OCI-LY3 (cell line): Measurements from ENCODE around the gene PTPN11.
"Not testable (repeated sequence)": the region's sequence is repeated elsewhere in the genome, so short reads cannot be mapped to it uniquely, and the experiment has no call there.

Experiments used
- H2AFZ ChIP-seq: fragments of 200-600, 300-600 bp; shearing (Covaris generic); 2 replicates; pipeline ENCODE4 v1.6.0; 2014; ENCODE audit warnings: antibody characterized with exemption, low read depth, low read length
- H3K27ac ChIP-seq: fragments of 200-600, 300-600 bp; sonication (generic); 2 replicates; pipeline ENCODE4 v1.5.1; 2014; ENCODE audit warnings: mild to moderate bottlenecking, low read length, moderate library complexity, mixed read lengths
- H3K27me3 ChIP-seq: fragments of 200-600, 300-600 bp; sonication (generic); 2 replicates; pipeline ENCODE4 v1.6.1; 2014; ENCODE audit warnings: low read depth, low read length, mixed read lengths
- H3K36me3 ChIP-seq: fragments of 200-600, 300-600 bp; sonication (generic); replicated peaks from 2 replicates; pipeline ENCODE3; 2014; ENCODE audit warnings: low read depth, low read length, mixed read lengths
- H3K4me1 ChIP-seq: fragments of 300-600, 200-600 bp; sonication (generic); 2 replicates; pipeline ENCODE4 v1.6.1; 2014; ENCODE audit warnings: low read length, mixed read lengths
- H3K4me2 ChIP-seq: fragments of 200-600, 300-600 bp; sonication (generic); 2 replicates; pipeline ENCODE4 v1.6.1; 2014; ENCODE audit warnings: low read length, mixed read lengths
- H3K4me3 ChIP-seq: fragments of 300-600, 200-600 bp; sonication (generic); 2 replicates; pipeline ENCODE4 v1.5.1; 2014; ENCODE audit warnings: antibody characterized with exemption, mild to moderate bottlenecking, low read length, moderate library complexity
- H3K79me2 ChIP-seq: fragments of 300-600, 200-600 bp; shearing (Covaris generic); 2 replicates; pipeline ENCODE4 v1.6.1; 2014; ENCODE audit warnings: mild to moderate bottlenecking, low read length, mixed read lengths
- H3K9ac ChIP-seq: fragments of 300-600, 200-600 bp; shearing (Covaris generic); 2 replicates; pipeline ENCODE4 v1.6.0; 2014; ENCODE audit warnings: mild to moderate bottlenecking, low read length, moderate library complexity
- H3K9me3 ChIP-seq: fragments of 200-600, 300-600 bp; shearing (Covaris generic); 2 replicates; pipeline ENCODE4 v1.6.1; 2014; ENCODE audit warnings: low read length, mixed read lengths; ENCODE audit not compliant: insufficient read depth
- H4K20me1 ChIP-seq: fragments of 200-600, 300-600 bp; sonication (generic); 2 replicates; pipeline ENCODE4 v1.6.1; 2016; ENCODE audit warnings: low read length, mixed read lengths; ENCODE audit not compliant: insufficient read depth
- EZH2phosphoT487 ChIP-seq: fragments of 200-600 bp; shearing (Covaris generic); IDR thresholded peaks from 2 replicates; pipeline ENCODE4 v1.6.1; 2018; ENCODE audit warnings: antibody characterized with exemption, mixed run types, low read depth
- TF ChIP-seq, protein P1 (sequence below): fragments of 200-600, 300-600 bp; sonication (generic); IDR thresholded peaks from 2 replicates; pipeline ENCODE4 v1.5.1; 2014; ENCODE audit warnings: antibody characterized with exemption, low read length, low read depth

Gene PTPN11

DNA sequence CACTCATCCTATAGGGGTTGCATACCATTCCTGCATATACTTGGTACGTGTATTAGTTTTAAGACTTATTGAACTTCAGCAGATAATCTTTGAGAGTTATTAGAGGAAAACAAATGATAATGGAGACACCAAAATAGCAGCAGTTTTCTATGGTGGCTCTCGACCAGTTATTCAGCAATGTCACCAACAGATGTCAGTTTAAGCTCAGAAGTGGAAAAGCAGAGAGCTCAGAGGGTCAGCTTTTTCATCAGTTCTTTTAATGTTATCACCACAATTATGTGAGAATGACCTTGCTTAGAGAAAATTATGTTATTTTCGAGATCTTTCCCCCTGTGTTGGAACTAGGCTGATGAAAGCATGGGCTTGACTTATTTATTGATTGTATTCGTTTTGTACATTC, 32.0 kb downstream of the PTPN11 start:
- Histone ChIP-seq H3K36me3 (peaks cover 18% of the 10 kb centered on the region), H3K4me3 (no peak overlapping the region), H3K4me2 (no peak overlapping the region), H3K27ac (no peak overlapping the region), H3K9ac (no peak overlapping the region), H3K9me3 (no peaks in the 10 kb centered on the region), H4K20me1 (peaks cover 4% of the 10 kb centered on the region; the same call in 1 of the 2 replicates), H3K4me1 (no peaks in the 10 kb centered on the region), H2AFZ (no peak overlapping the region), H3K79me2 (peaks cover 3% of the 10 kb centered on the region), H3K27me3 (no peaks in the 10 kb centered on the region)
- no peak for TF ChIP-seq EZH2phosphoT487
- TF ChIP-seq, protein P1, sequence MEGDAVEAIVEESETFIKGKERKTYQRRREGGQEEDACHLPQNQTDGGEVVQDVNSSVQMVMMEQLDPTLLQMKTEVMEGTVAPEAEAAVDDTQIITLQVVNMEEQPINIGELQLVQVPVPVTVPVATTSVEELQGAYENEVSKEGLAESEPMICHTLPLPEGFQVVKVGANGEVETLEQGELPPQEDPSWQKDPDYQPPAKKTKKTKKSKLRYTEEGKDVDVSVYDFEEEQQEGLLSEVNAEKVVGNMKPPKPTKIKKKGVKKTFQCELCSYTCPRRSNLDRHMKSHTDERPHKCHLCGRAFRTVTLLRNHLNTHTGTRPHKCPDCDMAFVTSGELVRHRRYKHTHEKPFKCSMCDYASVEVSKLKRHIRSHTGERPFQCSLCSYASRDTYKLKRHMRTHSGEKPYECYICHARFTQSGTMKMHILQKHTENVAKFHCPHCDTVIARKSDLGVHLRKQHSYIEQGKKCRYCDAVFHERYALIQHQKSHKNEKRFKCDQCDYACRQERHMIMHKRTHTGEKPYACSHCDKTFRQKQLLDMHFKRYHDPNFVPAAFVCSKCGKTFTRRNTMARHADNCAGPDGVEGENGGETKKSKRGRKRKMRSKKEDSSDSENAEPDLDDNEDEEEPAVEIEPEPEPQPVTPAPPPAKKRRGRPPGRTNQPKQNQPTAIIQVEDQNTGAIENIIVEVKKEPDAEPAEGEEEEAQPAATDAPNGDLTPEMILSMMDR, result peak; percentile 12; the same call in 1 of the 2 replicates

GRCh38 chr12:112456029-112456428, 37.3 kb downstream of the PTPN11 start:
- Histone ChIP-seq H3K79me2 (no peaks in the 10 kb centered on the region), H3K9ac (no peak overlapping the region), H3K4me1 (no peaks in the 10 kb centered on the region), H3K27ac (no peak overlapping the region), H3K27me3 (no peaks in the 10 kb centered on the region), H3K4me2 (no peak overlapping the region), H3K4me3 (no peak overlapping the region), H3K9me3 (no peaks in the 10 kb centered on the region), H2AFZ (no peak overlapping the region), H3K36me3 (peaks cover 29% of the 10 kb centered on the region), H4K20me1 (no peaks in the 10 kb centered on the region)
- TF ChIP-seq EZH2phosphoT487, result no peak
- TF ChIP-seq, protein P1, result no peak

- not testable (repeated sequence) for H3K4me3 ChIP-seq, H3K79me2 ChIP-seq, H3K4me1 ChIP-seq, H3K27me3 ChIP-seq, H3K9ac ChIP-seq, H2AFZ ChIP-seq, H3K9me3 ChIP-seq, H3K27ac ChIP-seq, H3K4me2 ChIP-seq, H4K20me1 ChIP-seq
- peaks cover 29% of the 10 kb centered on the region for H3K36me3 ChIP-seq
Measured at GRCh38 chr12:112457142-112457541, 38.4 kb downstream of the PTPN11 start.

DNA sequence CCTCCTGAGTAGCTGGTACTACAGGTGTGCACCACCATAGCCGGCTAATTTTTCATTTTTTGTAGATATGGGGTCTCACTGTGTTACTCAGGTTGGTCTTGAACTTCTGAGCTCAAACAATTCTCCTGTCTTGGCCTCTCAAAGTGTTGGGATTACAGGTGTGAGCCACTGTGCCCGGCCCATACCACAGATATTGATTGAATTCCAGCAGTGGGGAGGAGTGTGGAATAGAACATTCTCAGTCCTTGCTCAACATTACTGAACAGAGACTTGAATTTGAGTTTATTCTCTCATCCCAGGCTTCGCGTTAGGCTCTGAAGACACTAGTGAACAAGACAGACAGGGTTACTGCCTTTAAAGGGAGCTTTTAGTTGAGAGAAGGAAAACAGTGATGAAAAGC, 39.6 kb downstream of the PTPN11 start:
- Histone ChIP-seq H3K36me3 (peaks cover 29% of the 10 kb centered on the region), H3K4me2 (no peak overlapping the region), H3K27me3 (no peaks in the 10 kb centered on the region), H3K27ac (no peak overlapping the region), H3K9me3 (no peaks in the 10 kb centered on the region), H4K20me1 (no peaks in the 10 kb centered on the region), H2AFZ (no peak overlapping the region), H3K79me2 (no peaks in the 10 kb centered on the region), H3K4me1 (peaks cover 3% of the 10 kb centered on the region), H3K9ac (no peak overlapping the region), H3K4me3 (no peak overlapping the region)
- no peak for TF ChIP-seq EZH2phosphoT487
- TF ChIP-seq, protein P1, result no peak

DNA sequence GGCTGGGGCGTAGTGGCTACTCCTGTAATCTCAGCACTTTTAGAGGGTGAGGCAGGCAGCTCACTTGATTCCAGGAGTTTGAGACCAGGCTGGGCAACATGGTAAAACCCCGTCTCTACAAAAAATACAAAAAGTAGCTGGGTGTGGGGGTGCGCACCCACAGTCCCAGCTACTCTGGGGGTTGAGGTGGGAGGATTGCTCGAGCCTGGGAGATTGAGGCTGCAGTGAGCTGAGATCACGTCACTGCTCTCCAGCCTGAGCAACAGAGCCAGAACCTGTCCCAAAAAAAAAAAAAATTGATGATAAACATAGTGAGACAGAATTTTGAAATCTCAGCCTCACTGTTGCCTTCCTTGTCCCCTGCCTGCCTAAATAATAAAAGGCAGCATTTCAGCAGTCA, 40.0 kb downstream of the PTPN11 start:
- Histone ChIP-seq H3K4me1 (peaks cover 7% of the 10 kb centered on the region), H3K79me2 (no peaks in the 10 kb centered on the region), H3K4me3 (no peak overlapping the region), H2AFZ (no peak overlapping the region), H3K27ac (no peak overlapping the region), H3K9ac (no peak overlapping the region), H3K36me3 (peaks cover 26% of the 10 kb centered on the region), H4K20me1 (no peaks in the 10 kb centered on the region), H3K9me3 (no peaks in the 10 kb centered on the region), H3K4me2 (no peak overlapping the region), H3K27me3 (no peaks in the 10 kb centered on the region)
- TF ChIP-seq, protein P1, result no peak
- TF ChIP-seq EZH2phosphoT487, result no peak
